HG03342 (cell line): ENCODE measurements around the gene TMEM144.
"Not testable (repeated sequence)": the region's sequence is repeated elsewhere in the genome, so short reads cannot be mapped to it uniquely, and the experiment has no call there.

ENCODE experiments used
- ATAC-seq: cut with Tn5 transposase; IDR thresholded peaks from one replicate; pipeline ENCODE4 v1.9.1; 2021; ENCODE audit warnings: mild to moderate bottlenecking, moderate library complexity; ENCODE audit not compliant: unreplicated experiment

Gene TMEM144

GRCh38 chr4:158234671-158235070 is 24.4 kb downstream of the TMEM144 start:
- no peak for ATAC-seq

DNA sequence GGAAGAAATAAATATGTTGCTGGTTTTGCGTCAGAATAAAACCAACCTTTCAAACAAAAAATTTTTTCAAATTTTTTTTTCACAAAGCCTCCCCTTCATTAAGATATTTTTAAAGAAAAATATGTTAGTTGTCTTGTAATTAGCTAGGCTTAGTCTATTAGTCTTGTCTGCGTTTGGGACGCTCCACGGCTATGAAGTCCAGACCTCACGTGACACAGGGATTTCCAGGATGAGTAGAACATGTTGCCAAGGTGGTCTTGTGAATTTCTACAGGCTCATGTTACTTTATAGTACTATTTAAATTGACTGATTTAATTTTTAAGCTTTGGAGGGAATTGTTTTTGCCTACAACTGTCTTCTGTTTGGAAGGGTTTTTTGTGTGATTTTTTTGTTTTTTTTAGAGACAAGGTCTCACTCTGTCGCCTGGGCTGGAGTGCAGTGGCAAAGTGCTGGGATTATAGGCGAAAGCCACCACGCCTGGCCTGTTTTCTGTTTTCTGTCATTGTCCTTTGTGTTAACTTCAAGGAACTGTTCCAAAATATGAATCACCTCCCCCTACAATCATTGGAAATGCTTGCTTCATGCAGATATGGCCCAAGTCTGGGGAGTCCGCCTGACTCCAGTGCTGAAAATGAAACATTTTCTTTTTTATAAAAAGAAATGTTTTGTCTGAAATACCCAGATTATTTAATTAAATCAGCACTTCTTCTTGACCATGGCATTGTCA is 26.2 kb downstream of the TMEM144 start:
- ATAC-seq: no peak

DNA sequence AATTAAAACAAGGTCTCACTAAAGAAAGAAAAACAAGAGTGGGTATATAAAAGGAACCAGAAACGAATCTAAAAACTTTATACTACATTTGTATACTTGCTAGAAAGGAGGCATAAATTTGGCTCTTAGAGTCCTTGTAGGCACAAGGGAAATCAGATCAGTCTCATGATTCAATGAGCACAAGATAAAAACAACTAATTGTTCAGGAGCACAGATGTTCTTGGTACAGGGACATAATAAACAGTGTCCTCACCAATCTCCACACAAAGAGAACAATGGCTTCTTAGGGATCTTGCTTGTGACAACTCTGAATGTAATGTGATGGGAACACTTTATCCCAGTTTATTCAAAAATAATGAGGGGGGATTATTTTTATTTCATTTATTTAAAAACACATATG is 28.3 kb downstream of the TMEM144 start:
- no peak for ATAC-seq

GRCh38 chr4:158239196-158239595 is 28.9 kb downstream of the TMEM144 start:
- no peak for ATAC-seq

DNA sequence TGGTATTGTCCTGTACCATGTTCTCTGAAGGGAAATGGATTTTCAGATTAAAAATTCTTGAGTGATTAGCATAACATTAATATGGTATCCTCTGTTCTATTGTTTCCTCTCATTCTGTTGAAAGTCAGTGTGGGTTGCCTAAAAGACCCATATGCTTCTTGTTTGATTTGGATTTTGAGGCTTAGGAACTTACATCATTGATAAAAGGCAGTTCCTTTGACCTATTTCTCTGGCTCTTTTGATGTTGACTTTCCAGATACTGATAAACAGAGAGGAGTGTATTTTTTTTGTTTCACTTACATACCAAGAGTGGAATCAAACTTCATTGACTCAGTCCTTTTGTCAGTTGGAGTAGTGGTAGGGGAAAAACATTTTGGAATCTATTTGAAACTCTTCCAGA is 32.8 kb downstream of the TMEM144 start:
- ATAC-seq: no peak

DNA sequence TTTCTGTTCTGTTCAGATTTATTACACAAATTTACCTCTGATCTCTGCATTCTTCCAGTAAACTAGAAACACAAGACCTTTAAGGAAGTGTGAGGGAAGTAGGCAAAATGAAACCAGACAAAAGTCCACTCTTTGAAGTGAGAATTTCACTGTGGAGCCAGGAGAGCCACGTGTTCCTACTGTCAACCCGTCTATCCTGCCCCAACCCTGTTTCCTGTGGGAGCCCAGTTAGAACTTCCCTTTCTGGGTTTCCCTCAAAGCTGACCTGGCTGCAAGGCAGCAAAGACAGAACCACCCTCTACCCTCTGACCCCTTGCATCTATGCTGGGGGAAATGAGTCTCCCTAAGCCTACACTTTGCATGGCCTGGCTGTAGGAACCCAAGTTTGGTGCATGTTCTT is 40.0 kb downstream of the TMEM144 start:
- no peak for ATAC-seq

DNA sequence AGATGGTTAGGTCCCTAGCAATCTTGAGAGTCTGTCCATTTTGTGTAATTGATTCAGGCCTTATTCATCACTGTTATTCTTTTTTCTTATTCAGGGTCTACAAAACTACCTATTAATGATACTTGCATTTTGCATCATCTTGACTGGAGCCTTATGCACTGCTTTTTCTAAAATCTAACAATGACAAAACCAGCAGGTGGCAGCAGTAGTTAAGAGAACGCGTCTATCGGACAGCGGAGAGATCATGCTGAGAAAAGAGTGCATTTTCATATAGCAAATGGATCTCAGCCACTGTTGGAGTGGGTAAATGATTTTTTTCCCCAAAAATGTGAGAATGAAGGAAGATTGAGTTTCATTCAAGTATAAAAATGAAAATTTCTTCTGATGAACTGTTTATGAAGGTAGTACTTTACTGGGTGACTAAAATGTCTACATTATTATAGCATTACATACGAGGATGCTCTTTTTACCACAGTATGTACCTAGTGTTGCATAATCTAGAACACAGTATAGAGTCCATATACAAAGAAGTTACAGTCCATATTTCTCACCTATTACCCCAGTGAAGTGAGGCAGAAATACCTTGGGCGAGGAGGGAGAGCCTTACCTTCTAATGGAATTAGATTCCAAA is 43.2 kb downstream of the TMEM144 start:
- peak; percentile 73 for ATAC-seq

DNA sequence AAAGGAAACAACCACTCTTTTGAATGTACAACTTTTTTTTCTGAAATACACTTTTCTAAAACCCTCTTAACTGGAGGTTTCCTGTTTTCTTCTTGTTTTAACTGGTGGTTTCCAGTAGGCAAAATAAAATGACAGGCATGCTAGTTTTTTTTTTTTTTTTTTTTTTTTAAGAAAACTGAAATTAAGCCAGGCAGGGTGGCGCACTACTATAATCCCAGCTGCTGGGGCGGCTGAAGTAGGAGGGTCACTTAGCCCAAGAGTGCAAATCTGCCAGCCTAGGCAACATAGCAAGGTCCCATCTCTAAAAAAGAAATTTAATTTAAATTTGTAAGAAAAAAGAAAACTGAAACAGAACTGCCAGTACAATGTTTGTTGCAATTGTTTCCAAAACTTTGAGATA is 44.0 kb downstream of the TMEM144 start:
- no peak for ATAC-seq

GRCh38 chr4:158255727-158256324 is 45.5 kb downstream of the TMEM144 start:
- peak; percentile 71 for ATAC-seq

DNA sequence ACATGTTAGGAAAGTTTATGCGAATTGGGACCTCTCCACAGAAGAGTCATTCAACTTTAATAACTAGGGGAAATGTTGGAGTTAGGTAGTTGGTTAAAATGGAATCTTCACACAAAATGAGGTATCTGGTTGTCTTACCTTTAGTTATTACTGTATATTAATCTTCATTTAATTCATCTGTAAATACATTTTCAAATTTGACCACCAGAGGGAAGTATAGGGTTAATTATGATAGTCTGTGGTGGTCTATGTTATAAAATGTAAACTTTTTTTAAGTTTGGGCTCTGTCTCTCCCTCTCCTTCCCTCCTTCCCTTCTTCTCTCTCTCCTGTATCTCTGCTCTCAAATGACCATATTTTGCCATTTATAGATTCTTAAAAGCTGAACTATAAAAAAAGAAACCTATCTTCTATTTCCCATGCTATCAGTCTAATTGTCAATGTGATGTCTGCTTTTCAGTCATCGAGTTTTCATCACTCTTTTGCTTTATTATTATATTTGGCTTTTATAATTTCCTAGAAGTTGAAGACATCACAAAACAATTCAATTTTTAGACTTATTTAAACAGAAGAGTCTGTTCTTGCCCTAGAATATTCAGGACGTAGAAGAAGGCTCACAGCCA is 49.8 kb downstream of the TMEM144 start:
- ATAC-seq: peak; percentile 50

DNA sequence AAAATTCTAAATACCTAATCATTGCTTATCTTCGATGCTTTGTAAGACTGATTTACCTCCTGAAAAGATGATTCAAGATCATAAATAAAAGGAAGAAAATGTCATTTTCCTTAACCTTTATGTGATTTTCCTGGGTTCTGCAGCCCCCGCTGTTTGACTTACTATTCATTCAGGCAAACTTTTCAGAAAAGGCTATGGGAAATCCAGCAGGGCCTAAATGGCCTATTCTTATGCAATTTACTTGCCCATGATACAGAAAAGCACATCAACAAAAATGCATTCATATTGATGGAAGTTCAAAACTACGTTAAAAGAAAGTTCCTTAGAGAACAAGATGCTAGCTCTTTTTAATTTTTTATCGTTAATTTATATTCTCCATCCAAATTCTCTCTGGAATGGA is 51.2 kb downstream of the TMEM144 start:
- no peak for ATAC-seq

DNA sequence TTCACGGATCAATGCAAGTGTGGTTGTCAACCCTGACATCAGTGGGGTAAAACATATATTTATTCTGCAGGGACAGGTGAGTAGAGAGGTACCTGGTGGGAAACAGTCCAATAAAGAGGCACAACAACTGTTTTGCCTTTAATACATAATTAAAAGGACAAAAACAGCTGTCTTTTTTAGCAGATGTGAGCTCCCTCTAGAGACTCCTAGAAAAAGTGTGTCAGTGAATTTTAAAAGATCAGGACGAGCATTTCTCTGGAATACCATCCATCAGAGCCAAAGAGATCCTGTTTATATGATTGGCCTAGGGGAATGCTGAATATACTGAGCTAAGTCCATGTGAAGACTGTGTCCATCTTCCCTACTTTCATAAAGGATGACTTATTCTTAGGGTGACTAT is 58.3 kb downstream of the TMEM144 start:
- no peak for ATAC-seq

DNA sequence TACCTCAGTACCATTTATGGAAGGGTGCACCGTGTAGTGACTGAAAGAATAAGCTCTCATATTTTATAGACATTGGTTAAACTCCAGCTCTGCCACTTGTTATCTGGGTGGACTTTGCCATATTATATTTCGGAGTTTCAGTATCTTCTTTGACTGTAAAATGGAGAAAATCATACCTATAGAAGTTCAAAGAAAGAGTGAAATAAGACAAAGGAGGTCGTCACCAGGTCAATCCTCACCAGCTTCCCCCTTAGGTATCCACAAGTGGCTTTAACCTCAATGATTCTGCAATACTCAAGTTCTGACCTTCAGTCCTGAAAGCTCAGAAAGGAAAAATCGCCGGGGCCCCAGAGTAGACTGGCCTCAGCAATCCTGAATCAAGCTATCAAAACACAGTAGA is 64.3 kb downstream of the TMEM144 start:
- no peak for ATAC-seq

DNA sequence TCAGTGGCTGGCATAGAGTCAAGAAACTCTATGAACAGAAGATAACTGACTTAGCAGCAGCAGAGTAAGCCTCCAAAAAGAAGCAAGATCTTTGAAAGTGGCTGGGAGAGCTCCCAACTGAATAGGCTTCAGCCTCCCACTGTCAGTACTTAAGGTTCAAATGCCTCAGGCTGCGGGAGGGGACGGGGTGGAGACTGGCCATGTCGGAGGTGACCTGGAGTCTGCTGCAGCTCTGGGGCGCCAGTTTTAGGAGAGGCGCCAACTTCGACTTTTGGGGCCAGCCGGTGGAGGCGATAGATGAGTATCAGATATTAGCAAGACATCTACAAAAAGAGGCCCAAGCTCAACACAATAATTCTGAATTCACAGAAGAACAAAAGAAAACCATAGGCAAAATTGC is 67.3 kb downstream of the TMEM144 start:
- ATAC-seq: no peak

DNA sequence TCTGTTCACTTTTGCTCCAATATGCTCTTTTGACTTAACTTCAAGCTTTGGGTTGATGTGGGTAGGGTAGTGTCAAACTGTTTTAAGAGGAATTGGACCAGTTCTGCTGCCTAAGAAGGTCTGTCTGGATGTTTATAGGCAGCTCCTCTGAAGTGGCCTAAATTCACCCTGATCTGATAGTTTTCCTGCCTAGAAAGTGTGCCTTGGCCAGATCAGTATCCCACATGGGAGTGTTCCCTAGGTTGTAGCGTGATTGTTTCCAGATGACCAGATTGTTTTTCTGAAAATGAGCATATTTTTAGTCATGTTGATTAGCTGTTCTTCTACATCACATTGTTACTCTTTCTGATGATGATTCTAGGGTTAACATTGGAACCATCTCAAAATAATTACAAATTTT is 68.8 kb downstream of the TMEM144 start:
- not testable (repeated sequence) for ATAC-seq

- no peak for ATAC-seq
These were observed 70.6 kb downstream of the TMEM144 start for GRCh38 chr4:158280856-158281255.

DNA sequence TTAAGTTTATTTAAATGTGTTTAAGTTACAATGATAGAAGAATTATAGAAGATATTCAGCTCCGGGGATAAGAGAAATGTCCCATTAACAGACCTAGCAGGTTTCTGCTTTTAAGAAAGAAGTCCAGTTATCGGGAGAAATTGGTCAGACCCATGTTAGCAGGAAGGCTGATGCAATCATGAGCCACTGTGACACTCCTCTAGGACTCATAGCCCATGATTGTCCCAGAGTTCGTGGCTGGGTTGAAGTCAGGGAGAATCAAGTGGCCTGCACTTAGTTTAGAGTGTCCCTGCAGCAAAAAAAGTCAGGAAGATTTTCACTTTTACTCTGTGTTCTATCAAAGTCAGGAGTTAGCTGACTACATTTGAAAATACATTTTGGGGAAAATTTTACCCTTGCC is 72.0 kb downstream of the TMEM144 start:
- no peak for ATAC-seq

DNA sequence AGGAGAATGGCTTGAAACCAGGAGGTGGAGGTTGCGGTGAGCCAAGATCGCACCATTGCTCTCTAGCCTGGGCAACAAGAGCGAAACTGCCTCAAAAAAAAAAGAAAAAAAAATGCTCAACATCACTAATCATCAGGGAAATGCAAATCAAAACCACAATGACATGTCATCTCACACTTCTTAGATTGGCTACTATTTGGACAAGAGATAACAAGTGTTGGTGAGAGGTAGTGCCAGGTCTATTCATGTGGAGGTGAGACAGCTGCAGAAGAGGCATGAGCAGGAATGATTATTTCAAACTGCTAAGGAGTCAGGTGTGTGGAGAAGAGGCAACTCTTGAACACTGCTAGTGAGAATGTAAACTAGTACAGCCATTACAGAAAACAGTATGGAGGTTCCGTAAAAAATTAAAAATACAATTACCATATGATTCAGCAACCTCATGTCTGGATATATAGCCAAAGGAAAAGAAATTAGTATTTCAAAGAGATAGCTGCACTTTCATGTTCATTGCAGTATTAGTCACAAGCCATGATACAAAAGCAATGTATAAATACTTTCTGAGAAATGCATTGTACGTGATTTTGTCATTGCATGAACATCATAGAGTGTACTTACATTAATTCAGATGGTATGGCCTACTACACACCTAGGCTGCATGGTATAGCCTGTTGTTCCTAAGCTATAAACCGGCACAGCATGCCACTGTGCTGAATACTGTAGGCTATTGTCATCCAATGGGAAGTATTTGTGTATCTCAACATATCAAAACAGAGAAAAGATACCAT is 75.3 kb downstream of the TMEM144 start:
- ATAC-seq: no peak

GRCh38 chr4:158290912-158291311 is 80.6 kb downstream of the TMEM144 start:
- no peak for ATAC-seq

- ATAC-seq: no peak
These were observed 81.2 kb downstream of the TMEM144 start for GRCh38 chr4:158291334-158292055.
